NCI-H2081 (cell line): ENCODE data around the gene XBP1.
"Not testable (repeated sequence)": the region's sequence is repeated elsewhere in the genome, so short reads cannot be mapped to it uniquely, and the experiment has no call there.

Experiments used
- DNase-seq, 2 experiments: peaks; one replicate each; lab custom pipeline; 2025; lab: John Stamatoyannopoulos, UW

Gene XBP1

DNA sequence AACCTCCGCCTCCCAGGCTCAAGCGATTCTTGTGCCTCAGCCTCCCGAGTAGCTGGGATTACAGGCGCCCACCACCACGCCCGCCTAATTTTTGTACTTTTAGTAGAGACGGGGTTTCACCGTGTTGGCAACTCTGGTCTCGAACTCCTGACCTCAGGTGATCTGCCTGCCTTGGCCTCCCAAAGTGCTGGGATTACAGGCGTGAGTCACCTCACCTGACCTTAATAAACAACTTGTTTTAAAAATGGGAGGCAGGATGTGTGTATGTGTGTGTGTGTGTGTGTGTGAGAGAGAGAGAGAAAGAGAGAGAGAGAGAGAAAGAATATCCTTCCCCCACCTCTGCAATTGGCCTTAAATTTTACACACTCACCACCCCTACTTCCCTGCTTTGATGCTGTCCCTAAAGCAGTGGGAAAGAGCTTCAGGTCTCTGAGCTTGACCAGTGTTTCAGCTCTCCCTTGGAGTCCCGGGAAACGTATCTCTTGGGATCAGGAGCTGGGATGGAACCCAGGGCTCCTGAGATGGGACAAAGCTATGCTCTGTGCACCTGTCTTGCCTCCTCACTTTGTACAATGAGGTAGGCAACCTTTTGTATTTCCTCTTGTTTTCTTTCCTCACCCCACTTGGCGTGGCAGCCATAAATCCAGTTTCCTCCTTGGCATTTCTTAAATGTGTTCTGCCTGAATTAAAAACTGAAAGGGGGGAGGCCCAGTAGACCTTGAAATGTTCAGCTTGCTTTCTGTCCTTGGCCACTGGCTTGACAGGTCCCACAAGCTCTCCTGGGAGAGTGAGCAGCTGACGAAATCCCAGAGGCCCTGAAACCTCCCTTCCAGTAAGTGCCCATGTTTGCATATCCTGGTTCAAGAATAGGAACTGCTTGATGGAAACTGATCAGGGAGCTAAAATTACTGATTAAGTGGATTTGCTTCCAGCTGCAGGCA, 17.8 kb upstream of the XBP1 start:
- peak in 1 of 2 experiments; percentile 10 for DNase-seq

DNA sequence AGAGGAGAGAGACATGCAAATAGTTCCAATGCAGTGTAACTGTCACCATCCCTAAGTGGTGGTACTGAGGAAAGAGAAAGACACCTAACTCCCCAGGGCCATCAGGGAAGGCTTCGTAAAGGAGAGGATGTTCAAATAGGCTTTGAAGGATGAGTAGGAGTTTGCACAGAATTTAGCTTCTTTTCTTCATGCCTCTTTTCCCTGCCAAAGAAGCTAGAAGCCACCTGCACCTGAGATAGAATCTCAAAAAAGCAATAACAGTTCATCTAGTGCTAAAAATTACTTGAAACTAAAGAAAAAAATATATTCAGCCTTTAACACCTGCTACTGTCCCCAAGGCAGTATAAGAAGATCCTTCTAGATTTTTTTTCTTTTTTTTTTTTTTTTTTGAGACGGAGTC, 16.7 kb upstream of the XBP1 start:
- DNase-seq, result no peak

GRCh38 chr22:28815729-28816128, 15.4 kb upstream of the XBP1 start:
- no peak for DNase-seq

DNA sequence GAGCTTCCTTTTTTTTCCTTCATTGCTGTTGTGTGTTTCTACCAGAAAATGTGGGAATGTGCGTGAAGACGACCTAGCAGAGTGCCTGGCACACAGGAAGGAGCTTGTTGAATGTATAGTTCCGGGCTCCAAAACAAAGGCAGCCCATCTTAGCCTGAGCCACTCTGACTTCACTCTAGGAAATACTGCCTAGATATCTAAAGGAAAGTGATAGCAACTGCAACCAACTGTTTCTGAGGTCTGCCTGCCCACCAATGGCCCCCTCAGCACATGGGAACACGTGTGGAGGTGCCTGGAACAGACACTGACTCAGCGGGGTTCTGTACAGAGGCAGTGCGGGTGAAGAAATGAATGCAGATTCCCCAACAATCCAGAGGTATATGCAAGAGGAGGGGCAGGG, 14.7 kb upstream of the XBP1 start:
- DNase-seq, result no peak

GRCh38 chr22:28813772-28814518, 13.6 kb upstream of the XBP1 start:
- no peak for DNase-seq

- no peak for DNase-seq
Observed at GRCh38 chr22:28812516-28812915, 12.1 kb upstream of the XBP1 start.

DNA sequence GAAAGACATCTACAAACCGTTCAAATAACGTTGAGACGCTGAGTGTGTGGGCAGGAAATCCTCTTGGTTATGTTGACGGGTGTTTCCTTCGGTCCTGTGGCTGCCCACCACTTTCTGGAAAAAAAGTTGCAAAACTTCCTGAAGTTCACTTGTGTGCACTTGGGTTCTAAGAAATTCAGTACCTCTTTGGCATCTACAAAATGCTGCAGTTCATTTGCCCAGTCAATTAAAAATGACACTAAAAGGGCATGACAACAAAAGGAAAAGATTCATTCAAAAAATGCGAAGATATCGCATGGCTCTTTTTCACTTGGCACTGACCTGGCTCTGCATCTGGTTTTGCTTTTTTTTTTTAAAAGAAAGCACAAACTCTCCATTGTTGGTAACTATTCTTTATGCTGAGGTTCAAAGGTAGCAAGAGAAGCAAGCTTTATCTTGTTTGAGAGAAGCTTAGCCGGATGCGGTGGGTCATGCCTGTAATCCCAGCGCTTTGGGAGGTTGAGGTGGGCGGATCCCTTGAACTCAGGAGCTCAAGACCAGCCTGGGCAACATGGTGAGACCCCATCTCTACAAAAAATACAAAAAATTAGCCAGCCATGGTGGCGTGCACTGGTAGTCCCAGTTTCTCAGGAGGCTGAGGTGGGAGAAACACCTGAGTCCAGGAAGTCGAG, 10.6 kb upstream of the XBP1 start:
- no peak for DNase-seq

DNA sequence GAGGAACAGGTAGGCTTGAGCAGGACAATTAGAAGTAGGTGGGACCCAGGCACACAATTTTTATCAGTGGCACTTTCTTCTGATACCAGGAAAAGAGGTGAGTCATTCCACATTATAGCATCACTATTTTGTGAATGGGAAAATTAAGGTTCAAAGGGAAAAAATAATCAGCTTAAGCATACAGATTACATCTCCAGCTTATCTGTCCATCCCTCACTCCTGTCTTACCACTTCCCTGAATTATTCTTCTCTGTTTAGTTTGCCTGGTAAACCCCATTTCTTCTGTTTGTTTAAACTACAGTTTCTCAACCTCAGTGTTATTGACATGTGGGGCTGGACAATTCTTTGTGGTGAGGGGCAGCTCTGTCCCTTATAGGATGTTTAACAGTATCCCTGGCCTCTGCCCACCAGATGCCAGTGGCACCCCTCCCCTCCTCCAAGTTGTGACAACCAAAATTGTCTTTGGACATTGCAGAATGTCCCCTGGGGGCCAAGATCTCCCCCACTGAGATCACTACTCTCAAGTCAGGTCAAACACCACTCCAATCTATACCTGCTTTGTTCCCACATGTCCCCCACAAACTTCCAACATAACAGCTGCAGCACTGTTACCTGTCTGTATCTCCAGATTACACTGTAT, 8.5 kb upstream of the XBP1 start:
- DNase-seq, result no peak

DNA sequence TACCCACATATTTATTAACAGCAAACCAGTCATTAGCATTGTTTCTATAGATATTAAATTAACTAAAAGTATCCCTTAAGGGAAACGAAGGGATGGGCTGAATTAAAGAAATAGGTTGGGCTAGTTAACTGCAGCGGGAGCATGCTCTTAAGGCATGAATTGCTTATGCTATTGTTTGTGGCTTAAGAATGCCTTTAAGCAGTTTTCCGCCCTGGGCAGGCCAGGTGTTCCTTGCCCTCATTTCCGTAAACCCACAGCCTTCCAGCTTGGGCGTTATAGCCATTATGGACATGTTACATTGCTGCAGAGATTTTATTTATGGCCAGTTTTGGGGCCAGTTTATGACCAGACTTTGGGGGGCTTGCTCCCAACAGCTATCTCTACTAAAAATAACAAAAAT, 5.1 kb upstream of the XBP1 start:
- DNase-seq, result not testable (repeated sequence)

- DNase-seq, result no peak
Observed at GRCh38 chr22:28802595-28803123, 2.3 kb upstream of the XBP1 start.

GRCh38 chr22:28801845-28802594, 1.7 kb upstream of the XBP1 start:
- DNase-seq, result no peak

- DNase-seq, result no peak
Observed at GRCh38 chr22:28799606-28800307, 612 bp downstream of the XBP1 start.

GRCh38 chr22:28798810-28799605, 1.4 kb downstream of the XBP1 start:
- DNase-seq, result peak in 1 of 2 experiments; percentile 61

- DNase-seq, result no peak
Observed at GRCh38 chr22:28795932-28796856, 4.2 kb downstream of the XBP1 start.

DNA sequence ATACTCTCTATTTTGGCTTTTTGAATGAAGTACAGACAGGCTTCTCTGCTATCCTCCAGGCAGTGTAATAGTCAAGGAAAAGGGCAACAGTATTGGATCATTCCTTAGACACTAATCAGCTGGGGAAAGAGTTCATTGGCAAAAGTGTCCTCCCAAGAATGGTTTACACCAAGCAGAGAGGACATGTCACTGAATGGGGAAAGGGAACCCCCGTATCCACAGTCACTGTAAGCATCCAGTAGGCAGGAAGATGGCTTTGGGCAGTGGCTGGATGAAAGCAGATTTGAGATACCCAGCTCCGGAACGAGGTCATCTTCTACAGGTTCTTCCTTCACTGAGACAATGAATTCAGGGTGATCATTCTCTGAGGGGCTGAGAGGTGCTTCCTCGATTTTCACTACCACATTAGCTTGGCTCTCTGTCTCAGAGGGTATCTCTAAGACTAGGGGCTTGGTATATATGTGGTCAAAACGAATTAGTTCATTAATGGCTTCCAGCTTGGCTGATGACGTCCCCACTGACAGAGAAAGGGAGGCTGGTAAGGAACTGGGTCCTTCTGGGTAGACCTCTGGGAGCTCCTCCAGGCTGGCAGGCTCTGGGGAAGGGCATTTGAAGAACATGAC, 5.2 kb downstream of the XBP1 start:
- DNase-seq, result no peak

GRCh38 chr22:28793976-28794584, 6.3 kb downstream of the XBP1 start:
- no peak for DNase-seq
